HUES6 (cell line): ENCODE results near the gene PCNX4.

Experiments
- H3K27ac ChIP-seq: 2 replicates; pipeline ENCODE4 v1.7.0; 2013; ENCODE audit warnings: low read depth, mild to moderate bottlenecking, low read length, inconsistent platforms
- H3K27me3 ChIP-seq: 2 replicates; pipeline ENCODE4 v1.6.1; 2013; ENCODE audit warnings: low read length; ENCODE audit not compliant: control insufficient read depth, insufficient read depth
- H3K36me3 ChIP-seq: 2 replicates; pipeline ENCODE4 v1.6.1; 2013; ENCODE audit warnings: low read length; ENCODE audit not compliant: control insufficient read depth, insufficient read depth
- H3K4me1 ChIP-seq: 2 replicates; pipeline ENCODE4 v1.6.1; 2013; ENCODE audit warnings: low read length; ENCODE audit not compliant: control insufficient read depth, insufficient read depth
- H3K4me3 ChIP-seq: 2 replicates; pipeline ENCODE4 v1.5.1; 2013; ENCODE audit warnings: low read depth, low read length
- H3K9ac ChIP-seq: one replicate; pipeline ENCODE4 v1.6.1; 2013; ENCODE audit warnings: mild to moderate bottlenecking, low read length
- H3K9me3 ChIP-seq: 2 replicates; pipeline ENCODE4 v1.6.1; 2013; ENCODE audit warnings: low read depth, low read length; ENCODE audit not compliant: control insufficient read depth, insufficient read depth

PCNX4 gene

GRCh38 chr14:60206837-60207533 lies 115.3 kb downstream of the PCNX4 start:
- Histone ChIP-seq H3K9me3 (no peaks in the 10 kb centered on the region), H3K9ac (no peak overlapping the region), H3K36me3 (no peaks in the 10 kb centered on the region), H3K4me3 (no peak overlapping the region), H3K4me1 (peaks cover 24% of the 10 kb centered on the region), H3K27me3 (no peaks in the 10 kb centered on the region), H3K27ac (no peak overlapping the region)

GRCh38 chr14:60210703-60211102 lies 119.0 kb downstream of the PCNX4 start:
- Histone ChIP-seq H3K9ac (no peak overlapping the region), H3K4me3 (no peak overlapping the region), H3K27ac (no peak overlapping the region)

GRCh38 chr14:60211153-60211552 lies 119.4 kb downstream of the PCNX4 start:
- Histone ChIP-seq H3K27ac (no peak overlapping the region), H3K9me3 (no peaks in the 10 kb centered on the region), H3K36me3 (no peaks in the 10 kb centered on the region), H3K27me3 (no peaks in the 10 kb centered on the region), H3K4me1 (peaks cover 7% of the 10 kb centered on the region), H3K4me3 (no peak overlapping the region), H3K9ac (no peak overlapping the region)

More at GRCh38 chr14:60210703-60211102, 119.0 kb downstream of the PCNX4 start:
- Histone ChIP-seq H3K36me3 (no peaks in the 10 kb centered on the region), H3K27me3 (no peaks in the 10 kb centered on the region), H3K4me1 (peaks cover 7% of the 10 kb centered on the region), H3K9me3 (no peaks in the 10 kb centered on the region)

GRCh38 chr14:60212503-60213371 lies 121.0 kb downstream of the PCNX4 start:
- H3K27ac ChIP-seq: no peak overlapping the region
- no peaks in the 10 kb centered on the region for H3K9me3 ChIP-seq
- H3K9ac ChIP-seq: no peak overlapping the region
- no peaks in the 10 kb centered on the region for H3K36me3 ChIP-seq
- H3K27me3 ChIP-seq: no peaks in the 10 kb centered on the region
- peaks cover 7% of the 10 kb centered on the region for H3K4me1 ChIP-seq
- no peak overlapping the region for H3K4me3 ChIP-seq

GRCh38 chr14:60214003-60214402 lies 122.3 kb downstream of the PCNX4 start:
- Histone ChIP-seq H3K9me3 (no peaks in the 10 kb centered on the region), H3K4me1 (peaks cover 7% of the 10 kb centered on the region), H3K4me3 (no peak overlapping the region), H3K27ac (no peak overlapping the region), H3K36me3 (no peaks in the 10 kb centered on the region), H3K27me3 (no peaks in the 10 kb centered on the region), H3K9ac (no peak overlapping the region)

- no peaks in the 10 kb centered on the region for H3K27me3 ChIP-seq
- H3K36me3 ChIP-seq: no peaks in the 10 kb centered on the region
- H3K9me3 ChIP-seq: no peaks in the 10 kb centered on the region
- H3K9ac ChIP-seq: no peak overlapping the region
- H3K4me3 ChIP-seq: no peak overlapping the region
- H3K27ac ChIP-seq: no peak overlapping the region
- peaks cover 7% of the 10 kb centered on the region for H3K4me1 ChIP-seq
Observed at GRCh38 chr14:60214415-60215126, 122.8 kb downstream of the PCNX4 start.

- H3K9ac ChIP-seq: no peak overlapping the region
- H3K27ac ChIP-seq: no peak overlapping the region
- H3K36me3 ChIP-seq: no peaks in the 10 kb centered on the region
- H3K27me3 ChIP-seq: no peaks in the 10 kb centered on the region
- H3K4me1 ChIP-seq: peaks cover 7% of the 10 kb centered on the region
- no peaks in the 10 kb centered on the region for H3K9me3 ChIP-seq
- no peak overlapping the region for H3K4me3 ChIP-seq
Observed at GRCh38 chr14:60215127-60215444, 123.4 kb downstream of the PCNX4 start.

GRCh38 chr14:60215520-60216420 lies 124.0 kb downstream of the PCNX4 start:
- no peak overlapping the region for H3K9ac ChIP-seq

DNA sequence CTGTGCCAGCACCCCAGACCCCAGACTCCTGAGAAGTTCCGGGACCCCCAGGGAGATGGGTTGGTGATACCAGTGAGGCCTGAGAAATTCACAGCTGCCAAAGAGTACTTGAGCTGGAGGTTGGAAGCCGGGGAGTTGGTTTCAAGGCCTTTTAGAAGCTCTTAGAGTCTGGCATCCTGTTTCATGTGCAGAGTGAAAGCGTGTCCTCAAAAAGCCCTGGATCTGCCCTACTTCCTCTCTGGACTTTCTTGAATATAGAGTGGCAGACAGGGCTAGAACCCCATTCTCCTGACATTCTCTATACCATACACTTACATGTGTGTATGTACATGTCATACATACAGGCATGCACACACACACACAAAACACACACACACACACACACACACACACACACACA lies 126.0 kb downstream of the PCNX4 start:
- Histone ChIP-seq H3K27ac (no peak overlapping the region), H3K9me3 (no peaks in the 10 kb centered on the region), H3K27me3 (no peaks in the 10 kb centered on the region), H3K9ac (no peak overlapping the region), H3K36me3 (no peaks in the 10 kb centered on the region), H3K4me3 (no peak overlapping the region), H3K4me1 (peaks cover under 1% of the 10 kb centered on the region)

More at GRCh38 chr14:60215520-60216420, 124.0 kb downstream of the PCNX4 start:
- Histone ChIP-seq H3K27ac (no peak overlapping the region), H3K4me1 (peaks cover 7% of the 10 kb centered on the region), H3K36me3 (no peaks in the 10 kb centered on the region), H3K27me3 (no peaks in the 10 kb centered on the region), H3K9me3 (no peaks in the 10 kb centered on the region), H3K4me3 (no peak overlapping the region)
